ENCODE measurements around the gene TVP23C. TPM values are rescaled to one million over a fixed set of nuclear protein-coding genes. Genes with fewer than 3 reads are reported as not detected.
A peak's percentile ranks its signal among the peaks of the same experiment; 100 is the strongest.
"Not testable (repeated sequence)": the region's sequence is repeated elsewhere in the genome, so short reads cannot be mapped to it uniquely, and the experiment has no call there.

TVP23C gene
- total RNA-seq, 1 experiment from 2014 or later, result 16.9 TPM

GRCh38 chr17:15591986-15592385 is 28.7 kb upstream of the TVP23C start:
- H2BK15ac ChIP-seq (ENCODE audit: low read depth, low read length); H3K56ac ChIP-seq (ENCODE audit: insufficient read length, low read depth, low read length); H3K79me2 ChIP-seq (ENCODE audit: insufficient read depth, low read length); H4K91ac ChIP-seq (ENCODE audit: insufficient read length, low read depth, low read length); H4K5ac ChIP-seq (ENCODE audit: insufficient read length, low read depth, low read length); H3K4me2 ChIP-seq (ENCODE audit: insufficient read depth, insufficient read length, low read length); H3K23me2 ChIP-seq (ENCODE audit: insufficient read length, low read depth, low read length, poor library complexity, severe bottlenecking); H3K23ac ChIP-seq (ENCODE audit: insufficient read length, low read depth, low read length); H2BK12ac ChIP-seq (ENCODE audit: insufficient read length, low read depth, low read length); H3K27me3 ChIP-seq (ENCODE audit: insufficient read depth, low read length); H3K9me3 ChIP-seq (ENCODE audit: control insufficient read depth, low read depth, low read length); H3K18ac ChIP-seq (ENCODE audit: insufficient read length, low read depth, low read length); H3K9me3 Mint-ChIP-seq; DNase-seq; H3K27ac ChIP-seq (ENCODE audit: insufficient read length, low read depth, low read length); H4K8ac ChIP-seq (replicated peaks; ENCODE audit: insufficient read length, low read depth, low read length); H3K36me3 Mint-ChIP-seq (ENCODE audit: insufficient read depth in 1 of 3, low read depth in 3 of 3); H2BK20ac ChIP-seq (ENCODE audit: low read depth, low read length, poor library complexity, severe bottlenecking); H3T11ph ChIP-seq (ENCODE audit: low read length); H3K4ac ChIP-seq (ENCODE audit: low read depth, low read length); H3K4me3 Mint-ChIP-seq; H4K20me1 ChIP-seq (ENCODE audit: control insufficient read depth, insufficient read depth, insufficient read length); H3K9ac ChIP-seq (ENCODE audit: extremely low read depth, insufficient read length, low read length); H3K27me3 Mint-ChIP-seq (ENCODE audit: low read depth); H2AFZ ChIP-seq (ENCODE audit: low read length); H2AK5ac ChIP-seq (ENCODE audit: insufficient read length, low read length); H3K27ac Mint-ChIP-seq; H3K4me1 ChIP-seq (ENCODE audit: insufficient read depth, low read length); H3K79me1 ChIP-seq (ENCODE audit: insufficient read depth, low read depth, low read length, poor library complexity, severe bottlenecking); H2BK5ac ChIP-seq (ENCODE audit: insufficient read length, low read length); H2BK120ac ChIP-seq (ENCODE audit: low read depth, low read length, poor library complexity, severe bottlenecking); H3K14ac ChIP-seq (ENCODE audit: insufficient read depth, low read length): not testable (repeated sequence)
- H3K4me1 Mint-ChIP-seq, result peaks cover 9 to 11% of the 10 kb centered on the region in 2 experiments
- WGBS (ENCODE audit: extremely low coverage, insufficient read length, low lambda C conversion rate), result no CpG with 5 or more reads among the region's 5 CpGs

GRCh38 chr17:15590844-15591243 is 27.6 kb upstream of the TVP23C start:
- not testable (repeated sequence) for H4K5ac ChIP-seq (ENCODE audit: insufficient read length, low read depth, low read length); H3K9me3 ChIP-seq (ENCODE audit: control insufficient read depth, low read depth, low read length); H2BK15ac ChIP-seq (ENCODE audit: low read depth, low read length); H3K23ac ChIP-seq (ENCODE audit: insufficient read length, low read depth, low read length); H4K8ac ChIP-seq (replicated peaks; ENCODE audit: insufficient read length, low read depth, low read length); H3K4me3 Mint-ChIP-seq; H3K27ac ChIP-seq (ENCODE audit: insufficient read length, low read depth, low read length); DNase-seq; H3K23me2 ChIP-seq (ENCODE audit: insufficient read length, low read depth, low read length, poor library complexity, severe bottlenecking); H4K91ac ChIP-seq (ENCODE audit: insufficient read length, low read depth, low read length); H3K36me3 Mint-ChIP-seq (ENCODE audit: insufficient read depth in 1 of 3, low read depth in 3 of 3); H3K4me1 ChIP-seq (ENCODE audit: insufficient read depth, low read length); H3K79me2 ChIP-seq (ENCODE audit: insufficient read depth, low read length); H2BK120ac ChIP-seq (ENCODE audit: low read depth, low read length, poor library complexity, severe bottlenecking); H3K79me1 ChIP-seq (ENCODE audit: insufficient read depth, low read depth, low read length, poor library complexity, severe bottlenecking); H3K18ac ChIP-seq (ENCODE audit: insufficient read length, low read depth, low read length); H3K56ac ChIP-seq (ENCODE audit: insufficient read length, low read depth, low read length); H2BK20ac ChIP-seq (ENCODE audit: low read depth, low read length, poor library complexity, severe bottlenecking); H2BK12ac ChIP-seq (ENCODE audit: insufficient read length, low read depth, low read length); H3T11ph ChIP-seq (ENCODE audit: low read length); H3K4me2 ChIP-seq (ENCODE audit: insufficient read depth, insufficient read length, low read length); H2AK5ac ChIP-seq (ENCODE audit: insufficient read length, low read length); H3K14ac ChIP-seq (ENCODE audit: insufficient read depth, low read length); H4K20me1 ChIP-seq (ENCODE audit: control insufficient read depth, insufficient read depth, insufficient read length); H2AFZ ChIP-seq (ENCODE audit: low read length); H3K9me3 Mint-ChIP-seq; H3K27me3 Mint-ChIP-seq (ENCODE audit: low read depth); H3K9ac ChIP-seq (ENCODE audit: extremely low read depth, insufficient read length, low read length); H2BK5ac ChIP-seq (ENCODE audit: insufficient read length, low read length); H3K27me3 ChIP-seq (ENCODE audit: insufficient read depth, low read length); H3K4ac ChIP-seq (ENCODE audit: low read depth, low read length)
- peak overlapping the region in 1 of 3 experiments; percentile 65; a peak in 1 of 7 replicates for H3K27ac Mint-ChIP-seq
- H3K4me1 Mint-ChIP-seq, result peaks cover 9 to 11% of the 10 kb centered on the region in 2 experiments
- WGBS (ENCODE audit: extremely low coverage, insufficient read length, low lambda C conversion rate), result no CpG with 5 or more reads among the region's 1 CpG

All from H9 (cell line).